Measurements from ENCODE around the gene PEX11B.

DNA sequence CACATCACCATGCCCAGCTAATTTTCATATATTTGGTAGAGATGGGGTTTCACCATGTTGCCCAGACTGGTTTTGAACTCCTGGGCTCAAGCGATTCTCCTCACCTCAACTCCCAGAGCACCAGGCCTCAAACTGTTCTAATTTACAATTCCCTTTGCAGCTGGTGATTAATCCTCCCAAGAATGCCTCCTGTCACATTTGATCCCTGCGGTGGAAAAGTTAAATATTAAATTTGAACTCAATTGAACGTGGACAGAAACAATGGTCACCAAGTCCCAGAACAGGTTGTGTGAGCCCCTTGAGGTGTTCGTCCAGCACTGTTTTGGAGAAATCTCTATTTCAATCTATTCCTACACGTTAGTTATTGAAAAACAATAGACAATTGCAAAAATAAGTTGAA lies 30.9 kb downstream of the PEX11B start:
- TF ChIP-seq, protein P1, sequence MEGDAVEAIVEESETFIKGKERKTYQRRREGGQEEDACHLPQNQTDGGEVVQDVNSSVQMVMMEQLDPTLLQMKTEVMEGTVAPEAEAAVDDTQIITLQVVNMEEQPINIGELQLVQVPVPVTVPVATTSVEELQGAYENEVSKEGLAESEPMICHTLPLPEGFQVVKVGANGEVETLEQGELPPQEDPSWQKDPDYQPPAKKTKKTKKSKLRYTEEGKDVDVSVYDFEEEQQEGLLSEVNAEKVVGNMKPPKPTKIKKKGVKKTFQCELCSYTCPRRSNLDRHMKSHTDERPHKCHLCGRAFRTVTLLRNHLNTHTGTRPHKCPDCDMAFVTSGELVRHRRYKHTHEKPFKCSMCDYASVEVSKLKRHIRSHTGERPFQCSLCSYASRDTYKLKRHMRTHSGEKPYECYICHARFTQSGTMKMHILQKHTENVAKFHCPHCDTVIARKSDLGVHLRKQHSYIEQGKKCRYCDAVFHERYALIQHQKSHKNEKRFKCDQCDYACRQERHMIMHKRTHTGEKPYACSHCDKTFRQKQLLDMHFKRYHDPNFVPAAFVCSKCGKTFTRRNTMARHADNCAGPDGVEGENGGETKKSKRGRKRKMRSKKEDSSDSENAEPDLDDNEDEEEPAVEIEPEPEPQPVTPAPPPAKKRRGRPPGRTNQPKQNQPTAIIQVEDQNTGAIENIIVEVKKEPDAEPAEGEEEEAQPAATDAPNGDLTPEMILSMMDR (IDR thresholded peaks at IDR 0.05): no peak
- TF ChIP-seq POLR2A (IDR thresholded peaks at IDR 0.05): no peak
- no peak for TF ChIP-seq POLR2AphosphoS5 (IDR thresholded peaks at IDR 0.05)

Measured in transverse colon (tissue), 4 donors.